Activated CD4-positive, alpha-beta memory T cell treated with anti-CD3 and anti-CD28 coated beads, Interleukin-2, amount 10 ng/mL, durations not matched to agents 7 days and 5 days (primary cell): ENCODE data around the gene BBIP1. TPM values are rescaled to one million over a fixed set of nuclear protein-coding genes. Genes with fewer than 3 reads are reported as not detected.

ENCODE experiments used
- CTCF ChIA-PET: fragments of 350-600 bp; sonication (Branson Sonifier 250); formaldehyde crosslinking; loops from one replicate; lab custom pipeline; 2021; ENCODE audit warnings: antibody characterized with exemption, inconsistent platforms; lab: Charles Lee
- POLR2A ChIA-PET: fragments of 350-600 bp; sonication (Branson Sonifier 250); formaldehyde crosslinking; loops from one replicate; lab custom pipeline; 2021; ENCODE audit warnings: antibody characterized with exemption; lab: Charles Lee
- DNase-seq: peaks from one replicate; pipeline ENCODE4 v3.0.0-alpha.2; 2020
- H3K27ac Mint-ChIP-seq: one replicate; pipeline ENCODE4 v1.8.0; 2021; ENCODE audit warnings: mild to moderate bottlenecking, mixed read lengths
- H3K27me3 Mint-ChIP-seq: one replicate; pipeline ENCODE4 v1.8.0; 2021; ENCODE audit warnings: mixed read lengths
- H3K36me3 Mint-ChIP-seq: one replicate; pipeline ENCODE4 v1.8.0; 2021; ENCODE audit warnings: low read depth, mixed read lengths
- H3K4me1 Mint-ChIP-seq: one replicate; pipeline ENCODE4 v1.8.0; 2021; ENCODE audit warnings: mixed read lengths
- H3K4me3 Mint-ChIP-seq: one replicate; pipeline ENCODE4 v1.8.0; 2021; ENCODE audit warnings: mild to moderate bottlenecking, mixed read lengths
- H3K9me3 Mint-ChIP-seq: one replicate; pipeline ENCODE4 v1.8.0; 2021; ENCODE audit warnings: mixed read lengths
- total RNA-seq, 2 experiments: library from RNA; stranded (reverse); gene quantifications; one replicate each; pipeline ENCODE4 v1.2.3, GENCODE V29; 2021

BBIP1 gene
- total RNA-seq, 2 experiments from 2014 or later: 24.8 to 30.2 TPM

- H3K27ac Mint-ChIP-seq: no peak overlapping the region
- H3K4me3 Mint-ChIP-seq: no peak overlapping the region
- no peaks in the 10 kb centered on the region for H3K9me3 Mint-ChIP-seq
- ChIA-PET CTCF (interaction anchor here (0.6 to 2.1 kb wide), 11 partner anchors 10 to 225 kb away, joined by 3 to 8 read pairs (median 3); partner anchors contain the start of genes BBIP1 and PDCD4), POLR2A (interaction anchor here (0.7 to 2.1 kb wide), 5 partner anchors 10 to 579 kb away, joined by 3 to 5 read pairs (median 3); partner anchors contain the start of genes BBIP1 and SHOC2)
- H3K36me3 Mint-ChIP-seq: peaks cover 64% of the 10 kb centered on the region
- DNase-seq: no peak
- no peaks in the 10 kb centered on the region for H3K27me3 Mint-ChIP-seq
- H3K4me1 Mint-ChIP-seq: peaks cover 16% of the 10 kb centered on the region
Measured at GRCh38 chr10:110897184-110897583, 21.8 kb downstream of the BBIP1 start.

GRCh38 chr10:110893559-110894179, 25.3 kb downstream of the BBIP1 start:
- H3K4me3 Mint-ChIP-seq: no peak overlapping the region
- H3K9me3 Mint-ChIP-seq: no peaks in the 10 kb centered on the region
- peaks cover 65% of the 10 kb centered on the region for H3K36me3 Mint-ChIP-seq
- H3K27ac Mint-ChIP-seq: no peak overlapping the region
- no peaks in the 10 kb centered on the region for H3K27me3 Mint-ChIP-seq
- CTCF ChIA-PET: interaction anchor here (0.6 to 4.4 kb wide), 20 partner anchors 9 to 283 kb away, joined by 3 to 27 read pairs (median 4); partner anchors contain the start of genes BBIP1 and SHOC2
- no peak for DNase-seq
- POLR2A ChIA-PET: interaction anchor here (0.8 to 1.2 kb wide), 4 partner anchors 9 to 36 kb away, joined by 3 to 4 read pairs (median 3); no protein-coding TSS in a partner anchor
- peaks cover 5% of the 10 kb centered on the region for H3K4me1 Mint-ChIP-seq

- Mint-ChIP-seq H3K4me3 (no peak overlapping the region), H3K27me3 (no peaks in the 10 kb centered on the region), H3K36me3 (peaks cover 60% of the 10 kb centered on the region), H3K27ac (no peak overlapping the region), H3K4me1 (peaks cover 5% of the 10 kb centered on the region), H3K9me3 (no peaks in the 10 kb centered on the region)
- ChIA-PET CTCF (interaction anchor here (0.8 to 4.4 kb wide), 14 partner anchors 10 to 220 kb away, joined by 3 to 27 read pairs (median 6); partner anchors contain the start of genes BBIP1 and SHOC2), POLR2A (interaction anchor here (0.8 kb wide), 1 partner anchor 20 kb away, joined by 4 read pairs; no protein-coding TSS in a partner anchor)
- no peak for DNase-seq
Measured at GRCh38 chr10:110892602-110893288, 26.2 kb downstream of the BBIP1 start.

GRCh38 chr10:110887560-110887959, 31.4 kb downstream of the BBIP1 start:
- no peaks in the 10 kb centered on the region for H3K27me3 Mint-ChIP-seq
- no peaks in the 10 kb centered on the region for H3K9me3 Mint-ChIP-seq
- peaks cover 24% of the 10 kb centered on the region for H3K4me1 Mint-ChIP-seq
- peaks cover 63% of the 10 kb centered on the region for H3K36me3 Mint-ChIP-seq
- no peak for DNase-seq
- ChIA-PET CTCF (interaction anchor here (0.8 to 2.6 kb wide), 5 partner anchors 10 to 148 kb away, joined by 3 to 14 read pairs (median 6); partner anchors contain the start of gene PDCD4), POLR2A (interaction anchor here (0.6 to 1.8 kb wide), 6 partner anchors 10 to 113 kb away, joined by 3 to 6 read pairs (median 3); partner anchors contain the start of genes BBIP1 and SHOC2)
- H3K27ac Mint-ChIP-seq: no peak overlapping the region
- no peak overlapping the region for H3K4me3 Mint-ChIP-seq

- CTCF ChIA-PET: interaction anchor here (0.7 to 2.6 kb wide), 3 partner anchors 13 to 83 kb away, joined by 3 to 14 read pairs (median 4); partner anchors contain the start of gene PDCD4
- H3K4me1 Mint-ChIP-seq: peaks cover 33% of the 10 kb centered on the region
- H3K27ac Mint-ChIP-seq: no peak overlapping the region
- H3K27me3 Mint-ChIP-seq: no peaks in the 10 kb centered on the region
- no peaks in the 10 kb centered on the region for H3K9me3 Mint-ChIP-seq
- H3K4me3 Mint-ChIP-seq: no peak overlapping the region
- POLR2A ChIA-PET: interaction anchor here (1.2 to 1.8 kb wide), 3 partner anchors 13 to 112 kb away, joined by 3 to 6 read pairs (median 4); partner anchors contain the start of gene PDCD4
- H3K36me3 Mint-ChIP-seq: peaks cover 67% of the 10 kb centered on the region
- DNase-seq: no peak
Measured at GRCh38 chr10:110885932-110886674, 32.9 kb downstream of the BBIP1 start.

- Mint-ChIP-seq H3K4me3 (peak overlapping the region; percentile 60), H3K4me1 (peaks cover 41% of the 10 kb centered on the region), H3K27ac (peak overlapping the region; percentile 40), H3K9me3 (no peaks in the 10 kb centered on the region), H3K36me3 (peaks cover 65% of the 10 kb centered on the region), H3K27me3 (no peaks in the 10 kb centered on the region)
- ChIA-PET POLR2A (interaction anchor here (1.1 to 3.0 kb wide), 4 partner anchors 10 to 26 kb away, joined by 3 to 15 read pairs (median 10); partner anchors contain the start of gene PDCD4), CTCF (interaction anchor here (1.9 kb wide), 1 partner anchor 138 kb away, joined by 5 read pairs; no protein-coding TSS in a partner anchor)
- no peak for DNase-seq
Measured at GRCh38 chr10:110883924-110884323, 35.1 kb downstream of the BBIP1 start.

- POLR2A ChIA-PET: interaction anchor here (1.1 to 3.0 kb wide), 5 partner anchors 9 to 37 kb away, joined by 4 to 15 read pairs (median 5); partner anchors contain the start of genes BBIP1, PDCD4 and SHOC2
- Mint-ChIP-seq H3K27me3 (no peaks in the 10 kb centered on the region), H3K4me1 (peaks cover 39% of the 10 kb centered on the region), H3K4me3 (no peak overlapping the region), H3K36me3 (peaks cover 68% of the 10 kb centered on the region), H3K27ac (no peak overlapping the region), H3K9me3 (no peaks in the 10 kb centered on the region)
- no peak for DNase-seq
- CTCF ChIA-PET: interaction anchor here (0.8 to 1.2 kb wide), 4 partner anchors 10 to 135 kb away, joined by 3 to 7 read pairs (median 3); partner anchors contain the start of gene PDCD4
Measured at GRCh38 chr10:110881905-110882304, 37.1 kb downstream of the BBIP1 start.

- CTCF ChIA-PET: interaction anchor here (0.8 kb wide), 1 partner anchor 135 kb away, joined by 3 read pairs; no protein-coding TSS in a partner anchor
- H3K4me1 Mint-ChIP-seq: peaks cover 38% of the 10 kb centered on the region
Measured at GRCh38 chr10:110881247-110881646, 37.7 kb downstream of the BBIP1 start.

GRCh38 chr10:110880012-110880411, 39.0 kb downstream of the BBIP1 start:
- CTCF ChIA-PET: interaction anchor here (1.4 kb wide), 1 partner anchor 12 kb away, joined by 5 read pairs; no protein-coding TSS in a partner anchor
- Mint-ChIP-seq H3K9me3 (no peaks in the 10 kb centered on the region), H3K4me3 (no peak overlapping the region), H3K27ac (no peak overlapping the region), H3K36me3 (peaks cover 67% of the 10 kb centered on the region), H3K4me1 (peaks cover 36% of the 10 kb centered on the region), H3K27me3 (no peaks in the 10 kb centered on the region)
- POLR2A ChIA-PET: interaction anchor here (1.0 to 1.6 kb wide), 4 partner anchors 10 to 22 kb away, joined by 3 read pairs; no protein-coding TSS in a partner anchor
- DNase-seq: no peak

More at GRCh38 chr10:110881247-110881646, 37.7 kb downstream of the BBIP1 start:
- Mint-ChIP-seq H3K9me3 (no peaks in the 10 kb centered on the region), H3K4me3 (no peak overlapping the region), H3K36me3 (peaks cover 68% of the 10 kb centered on the region), H3K27me3 (no peaks in the 10 kb centered on the region), H3K27ac (no peak overlapping the region)
- POLR2A ChIA-PET: interaction anchor here (1.0 to 2.0 kb wide), 3 partner anchors 10 to 103 kb away, joined by 3 to 5 read pairs (median 4); partner anchors contain the start of gene PDCD4
- DNase-seq: no peak

GRCh38 chr10:110876788-110877187, 42.2 kb downstream of the BBIP1 start:
- Mint-ChIP-seq H3K9me3 (no peaks in the 10 kb centered on the region), H3K4me3 (no peak overlapping the region), H3K27me3 (no peaks in the 10 kb centered on the region), H3K36me3 (peaks cover 47% of the 10 kb centered on the region), H3K27ac (no peak overlapping the region), H3K4me1 (peaks cover 30% of the 10 kb centered on the region)
- POLR2A ChIA-PET: interaction anchor here (1.2 to 1.8 kb wide), 3 partner anchors 12 to 102 kb away, joined by 4 to 7 read pairs (median 7); no protein-coding TSS in a partner anchor
- CTCF ChIA-PET: interaction anchor here (1.1 to 2.0 kb wide), 3 partner anchors 15 to 199 kb away, joined by 3 to 6 read pairs (median 3); no protein-coding TSS in a partner anchor
- DNase-seq: no peak

- H3K36me3 Mint-ChIP-seq: peaks cover 42% of the 10 kb centered on the region
- ChIA-PET CTCF (interaction anchor here (0.9 to 2.0 kb wide), 3 partner anchors 16 to 18 kb away, joined by 3 to 6 read pairs (median 3); no protein-coding TSS in a partner anchor), POLR2A (interaction anchor here (0.8 to 1.8 kb wide), 4 partner anchors 11 to 101 kb away, joined by 3 to 7 read pairs (median 6); no protein-coding TSS in a partner anchor)
- H3K27ac Mint-ChIP-seq: no peak overlapping the region
- no peaks in the 10 kb centered on the region for H3K27me3 Mint-ChIP-seq
- no peaks in the 10 kb centered on the region for H3K9me3 Mint-ChIP-seq
- peaks cover 31% of the 10 kb centered on the region for H3K4me1 Mint-ChIP-seq
- no peak overlapping the region for H3K4me3 Mint-ChIP-seq
- no peak for DNase-seq
Measured at GRCh38 chr10:110876000-110876399, 43.0 kb downstream of the BBIP1 start.
